NOMO-1 treated with dmso at 0.1 percent for 144 hours (cell line): ENCODE measurements around the gene ELL.

Experiments
- DNase-seq: peaks from one replicate; lab custom pipeline; 2025; ENCODE audit not compliant: unreplicated experiment; lab: John Stamatoyannopoulos, UW

The ELL gene

GRCh38 chr19:18435842-18436670, 85.8 kb downstream of the ELL start:
- no peak for DNase-seq

GRCh38 chr19:18435178-18435841, 86.6 kb downstream of the ELL start:
- no peak for DNase-seq

- no peak for DNase-seq
Measured at GRCh38 chr19:18434411-18435175, 87.3 kb downstream of the ELL start.

GRCh38 chr19:18433735-18434398, 88.0 kb downstream of the ELL start:
- DNase-seq, result no peak

GRCh38 chr19:18433015-18433691, 88.7 kb downstream of the ELL start:
- no peak for DNase-seq

DNA sequence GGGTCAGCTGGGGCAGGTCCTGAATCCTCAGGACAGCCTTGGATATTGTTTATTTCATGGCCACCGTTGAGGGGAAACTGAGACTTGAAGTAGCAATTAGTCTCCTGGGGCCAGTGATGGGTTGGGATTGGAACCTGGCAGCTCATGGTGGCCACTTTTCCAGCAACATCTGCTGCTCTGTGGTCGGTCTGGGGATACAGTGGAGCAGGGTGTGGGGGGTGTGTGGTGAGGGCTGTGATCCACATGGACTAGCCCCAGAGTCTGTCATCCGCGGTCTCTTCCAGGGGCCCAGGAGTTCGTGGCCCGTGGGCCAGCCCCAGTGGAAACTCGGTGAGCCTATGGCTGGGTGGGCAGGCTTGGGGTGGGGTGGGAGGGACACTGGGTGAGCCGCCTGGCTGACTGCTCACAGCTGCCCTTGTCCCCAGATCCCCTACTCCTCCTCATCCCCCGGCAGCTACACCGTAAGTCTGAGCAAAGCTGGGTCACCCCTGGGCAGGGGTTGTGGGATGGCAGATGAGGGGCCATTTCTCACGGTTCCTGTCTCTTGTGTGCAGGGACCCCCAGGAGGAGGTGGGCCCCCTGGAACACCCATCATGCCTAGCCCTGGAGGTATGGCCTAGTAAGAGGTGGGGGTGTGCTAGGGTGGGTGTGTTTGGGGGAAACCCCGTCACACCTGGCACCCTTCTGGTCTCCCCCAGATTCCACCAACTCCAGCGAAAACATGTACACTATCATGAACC, 89.4 kb downstream of the ELL start:
- no peak for DNase-seq

DNA sequence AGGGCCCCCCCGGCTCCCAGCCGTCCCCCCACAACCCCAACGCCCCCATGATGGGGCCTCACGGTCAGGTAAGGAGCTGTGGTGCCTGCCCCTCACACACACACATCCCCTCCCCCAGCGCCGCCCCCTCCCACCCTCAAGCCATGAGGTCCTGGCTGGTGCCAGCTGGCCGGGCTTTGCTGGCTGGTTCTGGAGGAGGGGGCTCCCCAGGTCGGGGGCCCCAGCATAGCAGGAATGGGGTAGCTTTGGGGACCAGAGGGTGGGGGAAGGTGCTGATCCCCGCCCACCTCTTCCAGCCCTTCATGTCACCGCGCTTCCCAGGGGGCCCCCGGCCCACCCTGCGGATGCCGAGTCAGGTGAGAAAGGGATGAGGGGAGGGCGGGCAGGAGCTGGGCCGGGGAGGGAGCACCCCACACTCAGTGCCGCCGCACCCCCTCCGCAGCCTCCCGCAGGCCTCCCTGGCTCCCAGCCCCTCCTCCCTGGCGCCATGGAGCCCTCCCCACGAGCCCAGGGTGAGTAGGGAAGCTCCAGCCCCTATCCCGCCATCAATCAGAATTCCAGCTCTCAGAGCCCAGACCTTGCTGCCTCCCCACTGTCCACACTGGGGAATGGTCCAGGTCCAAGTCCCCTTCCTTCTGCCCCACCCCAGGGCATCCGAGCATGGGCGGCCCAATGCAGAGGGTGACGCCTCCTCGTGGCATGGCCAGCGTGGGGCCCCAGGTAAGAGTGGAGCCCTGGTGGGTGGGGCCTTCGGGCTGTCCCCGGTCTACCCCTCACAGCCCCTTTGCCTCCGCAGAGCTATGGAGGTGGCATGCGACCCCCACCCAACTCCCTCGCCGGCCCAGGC, 90.3 kb downstream of the ELL start:
- no peak for DNase-seq

- DNase-seq, result no peak
Measured at GRCh38 chr19:18430417-18431144, 91.3 kb downstream of the ELL start.

DNA sequence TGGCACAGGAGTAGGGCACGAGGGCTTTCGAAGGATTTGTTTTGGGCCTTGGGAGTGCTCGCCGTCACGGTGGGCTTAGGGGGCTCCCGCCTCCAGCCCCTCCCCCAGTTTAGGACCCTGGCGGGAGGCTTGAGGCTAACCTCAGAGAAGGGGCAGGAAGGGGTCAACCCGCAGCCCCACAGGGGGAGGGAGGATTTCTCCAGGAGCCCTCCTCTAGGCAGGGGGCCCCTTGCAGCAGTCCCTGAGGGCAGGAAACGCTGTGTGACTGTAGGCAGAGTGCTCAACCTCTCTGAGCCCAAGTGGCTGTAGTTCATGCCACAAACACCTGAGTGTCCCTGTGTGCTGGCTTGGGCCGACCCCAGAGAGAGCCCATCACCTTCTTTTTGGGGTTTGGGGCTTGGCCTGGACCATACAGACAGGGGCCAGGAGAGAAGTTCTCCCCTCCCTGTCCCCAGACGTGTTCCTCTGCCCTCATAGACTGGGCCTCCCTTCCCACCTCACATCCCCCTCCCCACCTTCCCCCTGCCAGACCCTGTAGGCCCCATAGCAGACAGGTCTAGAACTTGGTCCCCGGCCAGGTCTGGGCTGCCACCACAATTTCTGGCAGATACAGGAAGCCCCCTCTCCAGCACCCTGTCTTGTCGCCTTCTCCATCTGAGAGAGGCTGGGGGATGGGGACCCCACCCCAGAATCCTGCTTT, 92.0 kb downstream of the ELL start:
- DNase-seq, result no peak

- no peak for DNase-seq
Measured at GRCh38 chr19:18428787-18429674, 92.8 kb downstream of the ELL start.

DNA sequence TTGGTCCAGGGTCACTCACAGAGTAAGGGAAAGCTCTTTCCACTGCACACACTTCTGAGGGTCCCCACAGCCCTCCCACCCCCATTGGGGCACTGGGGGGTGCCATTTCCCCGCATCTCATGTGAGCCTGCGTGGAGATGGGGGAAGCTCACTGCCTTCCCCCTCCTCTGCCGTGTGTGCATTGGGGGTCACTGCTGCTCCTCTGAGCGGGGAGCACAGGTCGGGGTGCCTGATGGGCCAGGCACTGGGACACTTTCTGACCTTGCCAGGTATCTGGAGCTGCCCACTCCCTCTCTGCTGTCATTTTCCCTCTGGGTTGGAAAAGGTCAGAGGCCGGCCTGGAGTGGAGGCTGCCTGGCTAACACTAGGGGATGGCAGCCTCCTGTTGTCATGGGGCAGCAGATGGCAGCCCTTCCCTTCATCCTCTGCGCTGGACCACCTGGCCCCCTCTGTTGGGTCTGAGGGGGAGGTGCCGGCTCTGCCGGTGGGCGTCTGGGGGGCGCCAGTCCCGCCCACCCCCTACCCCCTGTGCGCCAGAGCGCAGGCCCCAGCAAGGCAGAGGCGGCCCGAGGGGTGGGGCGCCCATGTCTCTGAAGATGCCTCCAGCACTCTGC, 93.6 kb downstream of the ELL start:
- no peak for DNase-seq

GRCh38 chr19:18427743-18428113, 94.1 kb downstream of the ELL start:
- no peak for DNase-seq

GRCh38 chr19:18427080-18427742, 94.7 kb downstream of the ELL start:
- DNase-seq, result no peak

DNA sequence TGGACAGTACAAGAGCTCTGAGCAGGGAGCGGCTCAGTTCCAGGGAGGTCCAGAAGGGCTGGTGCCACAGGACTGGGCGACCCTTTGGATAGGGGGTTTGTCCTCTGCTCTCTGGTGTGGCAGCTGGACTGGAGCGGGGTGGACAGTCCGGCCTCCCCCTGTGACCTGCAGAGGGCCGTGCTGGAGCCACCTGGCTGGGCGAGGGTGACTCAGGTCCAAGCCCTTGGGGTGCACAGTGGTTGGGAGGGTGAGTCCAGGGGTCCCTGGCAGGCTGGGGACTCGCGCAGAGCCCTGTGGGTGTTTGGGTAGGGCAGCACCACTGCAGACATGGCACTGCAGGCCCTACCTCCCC, 95.5 kb downstream of the ELL start:
- no peak for DNase-seq

DNA sequence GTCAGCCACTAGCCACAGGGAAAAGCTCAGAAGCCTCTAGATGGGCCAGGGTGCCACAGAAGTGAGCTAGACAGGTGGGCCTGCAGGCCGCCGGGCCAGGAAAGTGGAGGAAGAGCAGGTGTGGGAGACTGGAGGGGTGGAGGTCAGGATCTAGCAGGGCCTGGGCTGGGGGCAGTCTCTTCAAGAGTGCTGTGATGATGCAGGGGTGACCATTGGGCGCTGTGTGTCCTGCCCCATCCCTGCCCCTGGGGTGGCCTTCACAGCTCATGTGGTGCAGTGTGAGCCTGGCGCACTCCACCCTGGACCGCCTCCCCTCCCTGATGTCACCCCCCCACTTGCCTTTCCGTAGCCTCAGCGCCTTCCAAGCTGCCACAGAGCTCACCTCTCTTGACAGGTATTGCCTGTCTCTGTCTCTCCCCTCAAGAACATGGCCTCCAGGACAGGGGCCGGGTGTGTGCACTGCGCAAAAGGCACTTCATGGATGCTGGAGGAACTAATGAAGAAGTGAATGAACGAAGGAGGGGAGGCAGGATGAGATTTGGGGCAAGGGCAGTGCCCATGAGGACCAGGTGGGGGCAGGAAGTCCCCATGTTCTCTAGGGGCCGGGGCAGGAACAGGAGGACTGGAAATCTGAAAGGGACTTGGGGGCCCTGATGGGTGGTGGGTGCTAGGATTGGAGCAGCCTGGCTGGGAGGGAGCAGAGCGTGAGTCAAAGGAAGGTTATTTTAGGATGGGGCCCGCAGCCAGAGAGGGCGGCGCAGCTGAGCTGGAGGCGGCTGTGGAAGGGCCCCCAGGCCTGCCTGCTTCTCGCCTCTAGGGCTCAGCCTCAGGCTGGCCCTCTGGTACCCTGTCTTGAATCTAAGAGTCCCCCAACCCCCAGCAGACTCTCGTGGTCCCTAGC, 96.1 kb downstream of the ELL start:
- no peak for DNase-seq
